HG02943 (cell line): ENCODE results near the gene ARFIP1.
"Not testable (repeated sequence)": the region's sequence is repeated elsewhere in the genome, so short reads cannot be mapped to it uniquely, and the experiment has no call there.

Experiments used
- ATAC-seq: cut with Tn5 transposase; IDR thresholded peaks from one replicate; pipeline ENCODE4 v1.9.1; 2021; ENCODE audit warnings: mild to moderate bottlenecking, low read depth, moderate library complexity; ENCODE audit not compliant: unreplicated experiment

ARFIP1 gene

DNA sequence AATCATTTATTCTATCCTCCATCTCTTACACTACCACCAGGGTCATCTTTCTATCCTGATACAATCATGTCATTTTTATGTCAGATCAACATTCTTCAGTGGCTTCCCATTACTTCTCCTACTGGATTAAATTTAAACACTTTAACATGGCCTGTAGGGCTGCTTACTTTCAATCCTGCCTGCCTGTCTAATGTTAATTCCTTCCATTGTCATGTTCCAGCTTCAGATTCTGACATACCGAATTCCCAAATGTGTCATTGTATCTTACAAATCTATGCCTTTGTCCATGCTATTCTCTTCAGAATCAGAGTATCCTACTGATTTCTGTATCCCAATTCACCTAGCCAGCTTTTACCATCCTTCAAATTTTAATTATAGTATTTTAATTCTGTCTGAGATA is 106.4 kb downstream of the ARFIP1 start:
- ATAC-seq, result no peak

- no peak for ATAC-seq
Measured at GRCh38 chr4:152887981-152888380, 108.2 kb downstream of the ARFIP1 start.

DNA sequence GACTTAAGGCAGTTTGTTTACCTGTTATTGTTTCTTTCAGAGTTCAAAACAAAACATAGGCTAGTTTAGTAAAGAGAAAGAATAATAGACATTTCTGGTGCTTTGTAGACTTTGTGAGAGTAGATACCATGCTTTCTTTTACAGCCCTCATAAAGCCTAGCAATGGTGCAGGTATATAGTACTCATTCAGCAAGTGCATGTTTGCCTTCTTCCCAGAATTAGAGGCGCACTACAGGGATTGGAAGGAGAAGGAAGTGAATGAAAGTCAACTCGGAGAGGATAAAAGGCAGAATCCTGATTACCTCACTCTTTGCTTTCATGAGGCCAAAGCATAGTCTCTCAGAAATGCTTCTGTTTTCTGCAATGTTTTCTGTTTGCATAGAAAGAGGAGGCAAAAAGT is 113.2 kb downstream of the ARFIP1 start:
- ATAC-seq, result no peak

GRCh38 chr4:152894673-152895072 is 114.9 kb downstream of the ARFIP1 start:
- no peak for ATAC-seq

DNA sequence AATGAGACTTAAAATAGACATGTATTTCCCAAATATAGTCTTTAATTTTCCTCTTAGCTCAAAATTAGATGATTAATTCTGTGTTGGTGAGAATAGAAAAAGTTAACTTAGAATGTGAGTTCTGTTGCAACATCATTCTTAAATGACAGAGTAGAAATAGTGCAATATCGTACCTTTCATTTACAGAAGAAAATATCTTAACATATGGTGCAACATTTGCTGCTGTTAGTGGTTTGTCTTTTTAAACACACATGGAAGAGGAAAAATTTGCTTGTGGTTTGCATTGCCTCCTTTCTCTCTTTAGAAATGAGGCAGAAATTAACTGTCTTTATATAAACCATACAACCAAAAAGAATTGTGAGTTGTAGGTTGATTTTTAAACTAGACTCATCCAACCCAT is 117.1 kb downstream of the ARFIP1 start:
- ATAC-seq, result no peak

DNA sequence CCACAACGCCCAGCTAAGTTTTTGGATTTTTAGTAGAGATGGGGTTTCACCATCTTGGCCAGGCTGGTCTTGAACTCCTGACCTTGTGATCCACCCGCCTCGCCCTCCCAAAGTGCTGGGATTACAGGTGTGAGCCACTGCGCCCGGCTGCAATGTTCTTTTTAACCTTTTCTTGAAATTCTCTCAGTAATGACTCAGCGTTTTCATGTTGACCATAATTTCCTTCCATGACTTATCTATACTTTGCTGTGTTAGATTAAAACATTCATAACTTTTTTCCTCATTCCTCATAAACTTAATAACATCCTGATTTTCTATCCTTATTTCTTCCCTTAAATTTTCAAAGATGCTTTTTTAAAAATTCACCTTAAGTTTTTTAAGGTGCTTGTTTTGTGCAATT is 118.4 kb downstream of the ARFIP1 start:
- ATAC-seq, result not testable (repeated sequence)

GRCh38 chr4:152898606-152899005 is 118.9 kb downstream of the ARFIP1 start:
- no peak for ATAC-seq

- ATAC-seq, result no peak
Measured at GRCh38 chr4:152900395-152900794, 120.6 kb downstream of the ARFIP1 start.

DNA sequence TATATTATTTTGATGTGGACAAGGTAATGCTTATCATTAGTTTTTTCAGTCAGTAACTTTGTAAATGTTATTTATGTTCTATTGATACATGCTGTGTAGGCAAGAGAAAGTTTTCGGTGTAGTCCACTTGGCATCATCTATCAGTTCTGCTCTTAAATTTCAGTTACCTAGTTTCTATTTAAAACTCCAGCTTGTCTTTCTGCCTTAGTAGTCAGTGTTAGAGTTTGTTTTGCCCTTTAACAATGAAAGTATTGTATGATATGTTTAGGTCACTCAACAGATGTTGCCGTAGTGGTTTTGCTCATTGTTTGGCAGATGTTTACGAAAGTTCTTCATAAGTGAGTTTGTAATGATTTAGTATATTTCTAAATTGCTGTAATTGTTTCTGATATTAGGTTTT is 121.5 kb downstream of the ARFIP1 start:
- ATAC-seq, result no peak

GRCh38 chr4:152903658-152904057 is 123.9 kb downstream of the ARFIP1 start:
- ATAC-seq, result no peak

DNA sequence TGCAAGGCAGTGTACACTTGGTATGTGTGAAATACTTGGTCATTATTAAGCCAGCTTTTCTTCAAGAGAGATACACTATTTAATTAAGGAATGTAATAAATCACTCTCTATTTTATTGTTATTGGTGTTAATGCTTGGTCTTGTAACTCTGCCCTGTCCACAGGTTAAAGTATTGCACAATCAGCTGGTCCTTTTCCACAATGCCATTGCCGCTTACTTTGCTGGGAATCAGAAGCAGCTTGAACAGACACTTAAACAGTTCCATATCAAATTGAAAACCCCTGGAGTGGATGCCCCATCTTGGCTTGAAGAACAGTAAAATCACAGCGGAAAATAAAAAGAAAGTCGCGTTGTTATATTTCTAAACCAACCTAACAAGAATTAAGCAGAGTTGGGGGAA is 130.1 kb downstream of the ARFIP1 start:
- no peak for ATAC-seq

GRCh38 chr4:152910521-152910920 is 130.8 kb downstream of the ARFIP1 start:
- no peak for ATAC-seq

GRCh38 chr4:152917543-152918395 is 138.0 kb downstream of the ARFIP1 start:
- no peak for ATAC-seq

GRCh38 chr4:152919826-152920225 is 140.1 kb downstream of the ARFIP1 start:
- no peak for ATAC-seq

GRCh38 chr4:152920768-152921167 is 141.0 kb downstream of the ARFIP1 start:
- ATAC-seq, result no peak

DNA sequence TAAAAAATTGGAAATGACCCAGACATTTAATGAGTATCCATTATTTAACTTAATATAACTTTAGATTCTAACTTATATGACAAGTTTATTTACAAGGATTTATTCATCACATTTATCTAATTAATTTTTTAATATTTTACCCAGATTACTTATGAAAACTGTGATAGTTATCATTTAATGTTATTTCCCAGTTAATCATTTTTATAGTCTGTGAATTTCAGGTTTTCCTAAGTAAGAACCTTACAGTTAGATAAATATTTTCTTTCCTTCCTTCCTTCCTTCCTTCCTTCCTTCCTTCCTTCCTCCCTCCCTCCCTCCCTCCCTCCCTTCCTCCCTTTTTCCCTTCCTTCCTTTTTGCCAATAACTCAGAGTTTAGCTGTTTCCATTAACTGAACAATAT is 141.5 kb downstream of the ARFIP1 start:
- no peak for ATAC-seq

DNA sequence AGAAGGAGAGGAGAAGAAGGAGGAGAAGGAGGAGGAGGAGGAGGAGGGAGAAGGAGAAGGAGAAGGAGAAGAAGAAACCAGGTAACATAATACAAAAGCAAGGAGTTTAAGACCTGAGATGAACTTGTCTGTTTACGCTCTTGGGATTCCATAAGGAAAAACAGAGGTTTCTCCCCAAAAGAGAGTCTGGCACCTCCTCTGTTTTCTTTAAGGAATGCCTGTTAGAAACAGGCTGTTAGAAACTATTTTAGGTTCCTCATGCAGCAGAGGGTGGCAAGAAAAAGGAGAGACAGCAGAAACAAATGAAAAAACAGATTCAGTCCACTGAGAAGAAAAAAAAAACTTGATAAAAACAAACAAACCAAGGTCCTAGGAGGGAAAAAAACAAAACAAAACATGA is 146.1 kb downstream of the ARFIP1 start:
- no peak for ATAC-seq

GRCh38 chr4:152926959-152927358 is 147.2 kb downstream of the ARFIP1 start:
- ATAC-seq, result no peak

DNA sequence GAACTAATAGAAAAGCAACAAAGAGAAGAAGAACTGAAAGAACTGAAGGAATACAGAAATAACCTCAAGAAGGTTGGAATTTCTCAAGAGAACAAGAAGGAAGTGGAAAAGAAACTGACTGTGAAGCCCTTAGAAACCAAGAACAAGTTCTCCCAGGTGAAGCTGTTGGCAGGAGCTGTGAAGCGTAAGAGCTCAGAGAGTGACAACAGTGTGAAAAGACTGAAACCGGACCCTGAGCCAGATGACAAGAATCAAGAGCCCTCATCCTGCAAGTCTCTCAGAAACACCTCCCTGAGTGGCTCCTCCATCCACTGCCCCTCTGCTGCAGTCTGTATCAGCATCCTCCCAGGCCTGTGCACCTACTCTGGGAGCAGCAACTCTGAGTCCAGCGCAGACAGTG is 148.0 kb downstream of the ARFIP1 start:
- ATAC-seq, result no peak

- ATAC-seq, result no peak
Measured at GRCh38 chr4:152928286-152928685, 148.5 kb downstream of the ARFIP1 start.

DNA sequence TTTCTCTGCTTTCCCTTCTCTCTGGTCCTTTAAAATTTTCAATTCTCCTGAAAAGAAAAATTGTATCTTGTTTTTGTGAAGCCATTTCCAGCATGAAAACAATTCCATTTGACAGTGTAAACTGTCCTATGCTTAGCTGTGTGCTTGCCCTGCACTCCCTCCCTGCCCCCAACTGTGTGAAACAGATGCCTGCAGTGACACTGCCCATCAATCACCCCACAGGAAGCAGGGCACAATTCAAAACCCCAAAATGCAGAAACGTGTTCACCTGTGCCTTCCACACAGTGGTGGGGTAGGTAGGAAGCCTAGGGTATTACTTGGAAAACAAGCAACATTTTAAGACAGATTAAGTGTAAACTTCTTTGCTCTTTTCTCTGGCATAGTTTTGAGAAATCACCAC is 150.1 kb downstream of the ARFIP1 start:
- no peak for ATAC-seq

GRCh38 chr4:152935143-152935542 is 155.4 kb downstream of the ARFIP1 start:
- no peak for ATAC-seq
